ENCODE results near the gene AQR. TPM values are rescaled to one million over a fixed set of nuclear protein-coding genes. Genes with fewer than 3 reads are reported as not detected.

Gene AQR
- total RNA-seq, 1 experiment from 2014 or later: 54.4 TPM

DNA sequence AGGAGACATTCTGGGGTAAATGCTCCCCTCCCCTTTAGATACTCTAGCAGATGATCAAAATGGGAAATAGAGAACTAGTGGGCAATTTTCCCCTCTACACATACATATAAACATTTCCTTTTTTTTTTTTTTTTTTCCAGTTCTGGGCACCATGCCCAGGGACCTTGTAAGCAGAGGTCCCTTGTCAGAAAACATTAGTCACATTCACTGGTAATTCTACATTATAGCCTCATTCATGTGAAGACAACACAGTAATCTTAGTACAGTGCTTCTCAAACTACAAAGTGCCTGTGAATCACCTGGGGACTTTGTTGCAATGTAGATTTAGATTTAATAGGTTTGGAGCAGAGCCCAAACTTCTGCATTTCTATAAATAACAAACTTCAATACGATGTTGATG, 114.1 kb downstream of the AQR start:
- no peak overlapping the region for H3K27ac Mint-ChIP-seq
- WGBS (ENCODE audit: extremely low coverage, insufficient read length, low lambda C conversion rate): no CpG with 5 or more reads among the region's 1 CpG
- no peak for DNase-seq
- H3K27ac ChIP-seq (ENCODE audit: insufficient read length, low read depth, low read length): no peak overlapping the region
- no peaks in the 10 kb centered on the region for H3K79me2 ChIP-seq (ENCODE audit: insufficient read depth, low read length)
- no peak overlapping the region for H4K91ac ChIP-seq (ENCODE audit: insufficient read length, low read depth, low read length)
- H3K9me3 ChIP-seq (ENCODE audit: control insufficient read depth, low read depth, low read length): no peaks in the 10 kb centered on the region
- no peak overlapping the region for H3K9ac ChIP-seq (ENCODE audit: extremely low read depth, insufficient read length, low read length)
- no peak overlapping the region for H3T11ph ChIP-seq (ENCODE audit: low read length)
- TF ChIP-seq, protein P1, sequence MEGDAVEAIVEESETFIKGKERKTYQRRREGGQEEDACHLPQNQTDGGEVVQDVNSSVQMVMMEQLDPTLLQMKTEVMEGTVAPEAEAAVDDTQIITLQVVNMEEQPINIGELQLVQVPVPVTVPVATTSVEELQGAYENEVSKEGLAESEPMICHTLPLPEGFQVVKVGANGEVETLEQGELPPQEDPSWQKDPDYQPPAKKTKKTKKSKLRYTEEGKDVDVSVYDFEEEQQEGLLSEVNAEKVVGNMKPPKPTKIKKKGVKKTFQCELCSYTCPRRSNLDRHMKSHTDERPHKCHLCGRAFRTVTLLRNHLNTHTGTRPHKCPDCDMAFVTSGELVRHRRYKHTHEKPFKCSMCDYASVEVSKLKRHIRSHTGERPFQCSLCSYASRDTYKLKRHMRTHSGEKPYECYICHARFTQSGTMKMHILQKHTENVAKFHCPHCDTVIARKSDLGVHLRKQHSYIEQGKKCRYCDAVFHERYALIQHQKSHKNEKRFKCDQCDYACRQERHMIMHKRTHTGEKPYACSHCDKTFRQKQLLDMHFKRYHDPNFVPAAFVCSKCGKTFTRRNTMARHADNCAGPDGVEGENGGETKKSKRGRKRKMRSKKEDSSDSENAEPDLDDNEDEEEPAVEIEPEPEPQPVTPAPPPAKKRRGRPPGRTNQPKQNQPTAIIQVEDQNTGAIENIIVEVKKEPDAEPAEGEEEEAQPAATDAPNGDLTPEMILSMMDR (conservative IDR thresholded peaks at IDR 0.05): no peak
- H4K5ac ChIP-seq (ENCODE audit: insufficient read length, low read depth, low read length): no peak overlapping the region
- H4K8ac ChIP-seq (replicated peaks; ENCODE audit: insufficient read length, low read depth, low read length): no peak overlapping the region
- H2BK12ac ChIP-seq (ENCODE audit: insufficient read length, low read depth, low read length): no peak overlapping the region
- H3K4me1 Mint-ChIP-seq: no peaks in the 10 kb centered on the region
- H3K56ac ChIP-seq (ENCODE audit: insufficient read length, low read depth, low read length): no peak overlapping the region
- H3K18ac ChIP-seq (ENCODE audit: insufficient read length, low read depth, low read length): no peak overlapping the region
- H3K79me1 ChIP-seq (ENCODE audit: insufficient read depth, low read depth, low read length, poor library complexity, severe bottlenecking): no peaks in the 10 kb centered on the region
- no peak overlapping the region for H3K4ac ChIP-seq (ENCODE audit: low read depth, low read length)
- H3K9me3 Mint-ChIP-seq: no peaks in the 10 kb centered on the region
- no peak overlapping the region for H2BK20ac ChIP-seq (ENCODE audit: low read depth, low read length, poor library complexity, severe bottlenecking)
- H3K27me3 Mint-ChIP-seq (ENCODE audit: low read depth): no peaks in the 10 kb centered on the region
- H3K4me2 ChIP-seq (ENCODE audit: insufficient read depth, insufficient read length, low read length): no peak overlapping the region
- H2BK120ac ChIP-seq (ENCODE audit: low read depth, low read length, poor library complexity, severe bottlenecking): no peak overlapping the region
- H3K23ac ChIP-seq (ENCODE audit: insufficient read length, low read depth, low read length): no peak overlapping the region
- H3K4me3 Mint-ChIP-seq: no peak overlapping the region
- no peaks in the 10 kb centered on the region for H3K27me3 ChIP-seq (ENCODE audit: insufficient read depth, low read length)
- no peaks in the 10 kb centered on the region for H4K20me1 ChIP-seq (ENCODE audit: control insufficient read depth, insufficient read depth, insufficient read length)
- H2BK15ac ChIP-seq (ENCODE audit: low read depth, low read length): no peak overlapping the region
- no peak overlapping the region for H2AK5ac ChIP-seq (ENCODE audit: insufficient read length, low read length)
- H2AFZ ChIP-seq (ENCODE audit: low read length): no peak overlapping the region
- H3K23me2 ChIP-seq (ENCODE audit: insufficient read length, low read depth, low read length, poor library complexity, severe bottlenecking): no peaks in the 10 kb centered on the region
- no peaks in the 10 kb centered on the region for H3K4me1 ChIP-seq (ENCODE audit: insufficient read depth, low read length)
- H2BK5ac ChIP-seq (ENCODE audit: insufficient read length, low read length): no peak overlapping the region
- H3K14ac ChIP-seq (ENCODE audit: insufficient read depth, low read length): no peak overlapping the region
- H3K36me3 Mint-ChIP-seq (ENCODE audit: insufficient read depth in 1 of 3, low read depth in 3 of 3): peaks cover 3 to 49% (median 30%) of the 10 kb centered on the region in 3 experiments; a peak in 6 of 7 replicates
